Measurements from ENCODE around the gene ZNF804A.

DNA sequence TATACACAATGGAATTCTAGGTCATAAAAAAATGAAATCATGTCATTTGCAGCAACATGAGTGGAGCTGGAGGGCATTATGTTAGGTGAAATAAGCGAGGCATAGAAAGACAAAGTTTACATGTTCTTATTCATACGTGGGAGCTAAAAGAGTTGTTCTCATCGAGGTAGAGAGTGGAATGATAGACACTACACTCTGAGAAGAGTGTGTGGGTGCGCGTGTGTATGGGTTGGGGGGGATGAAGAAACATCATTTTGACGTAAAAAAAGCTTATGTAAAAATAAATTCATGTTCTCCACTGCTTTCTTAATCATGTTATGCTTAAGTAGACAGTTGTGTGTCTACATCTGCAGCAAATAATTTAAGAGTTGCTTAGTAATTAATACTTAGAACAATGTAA lies 123.6 kb downstream of the ZNF804A start:
- TF ChIP-seq, protein P1, sequence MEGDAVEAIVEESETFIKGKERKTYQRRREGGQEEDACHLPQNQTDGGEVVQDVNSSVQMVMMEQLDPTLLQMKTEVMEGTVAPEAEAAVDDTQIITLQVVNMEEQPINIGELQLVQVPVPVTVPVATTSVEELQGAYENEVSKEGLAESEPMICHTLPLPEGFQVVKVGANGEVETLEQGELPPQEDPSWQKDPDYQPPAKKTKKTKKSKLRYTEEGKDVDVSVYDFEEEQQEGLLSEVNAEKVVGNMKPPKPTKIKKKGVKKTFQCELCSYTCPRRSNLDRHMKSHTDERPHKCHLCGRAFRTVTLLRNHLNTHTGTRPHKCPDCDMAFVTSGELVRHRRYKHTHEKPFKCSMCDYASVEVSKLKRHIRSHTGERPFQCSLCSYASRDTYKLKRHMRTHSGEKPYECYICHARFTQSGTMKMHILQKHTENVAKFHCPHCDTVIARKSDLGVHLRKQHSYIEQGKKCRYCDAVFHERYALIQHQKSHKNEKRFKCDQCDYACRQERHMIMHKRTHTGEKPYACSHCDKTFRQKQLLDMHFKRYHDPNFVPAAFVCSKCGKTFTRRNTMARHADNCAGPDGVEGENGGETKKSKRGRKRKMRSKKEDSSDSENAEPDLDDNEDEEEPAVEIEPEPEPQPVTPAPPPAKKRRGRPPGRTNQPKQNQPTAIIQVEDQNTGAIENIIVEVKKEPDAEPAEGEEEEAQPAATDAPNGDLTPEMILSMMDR (conservative IDR thresholded peaks at IDR 0.05; ENCODE audit: low read depth, low read length) = no peak
- no peak for TF ChIP-seq CHD1 (IDR thresholded peaks at IDR 0.05; ENCODE audit: low read depth, low read length)
